Pons (tissue), 1 donor: ENCODE measurements around the gene ADAMTS13.
"Not testable (repeated sequence)": the region's sequence is repeated elsewhere in the genome, so short reads cannot be mapped to it uniquely, and the experiment has no call there.

Source experiments
- DNase-seq: peaks from one replicate; pipeline ENCODE4 v3.0.0-alpha.2; 2016; ENCODE audit warnings: low spot score

ADAMTS13 gene

DNA sequence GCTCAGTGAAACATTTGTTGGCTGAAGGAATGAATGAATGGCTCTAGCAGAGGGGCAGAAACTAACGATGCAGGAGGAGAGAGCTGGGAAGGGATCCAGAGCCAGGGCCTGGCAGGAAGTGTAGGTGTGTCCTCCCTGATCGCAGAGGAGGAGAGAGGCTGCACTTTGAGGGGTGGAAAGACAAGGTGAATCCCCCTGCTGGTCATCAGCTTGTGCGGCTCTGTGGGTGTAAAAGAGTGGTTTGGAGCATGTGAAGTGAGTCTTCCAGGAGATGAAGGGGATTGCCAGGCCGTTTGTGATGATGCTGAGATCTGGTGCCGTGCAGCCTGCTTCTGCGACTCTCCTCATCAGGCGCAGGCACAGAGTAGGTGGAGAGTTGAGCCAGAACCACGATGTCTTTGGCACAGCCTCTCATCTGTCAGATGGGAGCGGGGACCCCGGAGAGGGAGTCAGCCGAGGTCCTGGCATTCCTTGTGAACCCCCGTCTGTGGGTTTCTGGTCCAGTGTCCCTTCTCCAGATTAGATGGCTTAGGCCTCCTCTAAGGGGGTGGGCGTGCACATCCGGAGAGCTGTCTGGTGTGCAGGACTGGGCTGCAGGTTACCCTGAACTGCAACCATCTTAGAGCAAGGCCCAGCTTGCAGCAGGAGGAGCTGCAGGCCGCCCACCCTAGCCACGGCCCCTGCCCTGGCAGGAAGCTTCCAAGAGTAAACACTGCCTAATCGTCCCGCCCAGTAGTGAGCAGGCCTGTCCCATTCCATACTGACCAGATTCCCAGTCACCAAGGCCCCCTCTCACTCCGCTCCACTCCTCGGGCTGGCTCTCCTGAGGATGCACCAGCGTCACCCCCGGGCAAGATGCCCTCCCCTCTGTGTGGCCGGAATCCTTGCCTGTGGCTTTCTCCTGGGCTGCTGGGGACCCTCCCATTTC, at the start of gene ADAMTS13:
Gene ADAMTS13 (plus strand): TSS at position 753 of the 928 bp plus-strand sequence. CDS start 77 bp downstream, at position 830.
- no peak for DNase-seq

GRCh38 chr9:133374612-133375115, 47.5 kb upstream of the ADAMTS13 start:
- DNase-seq, result no peak

DNA sequence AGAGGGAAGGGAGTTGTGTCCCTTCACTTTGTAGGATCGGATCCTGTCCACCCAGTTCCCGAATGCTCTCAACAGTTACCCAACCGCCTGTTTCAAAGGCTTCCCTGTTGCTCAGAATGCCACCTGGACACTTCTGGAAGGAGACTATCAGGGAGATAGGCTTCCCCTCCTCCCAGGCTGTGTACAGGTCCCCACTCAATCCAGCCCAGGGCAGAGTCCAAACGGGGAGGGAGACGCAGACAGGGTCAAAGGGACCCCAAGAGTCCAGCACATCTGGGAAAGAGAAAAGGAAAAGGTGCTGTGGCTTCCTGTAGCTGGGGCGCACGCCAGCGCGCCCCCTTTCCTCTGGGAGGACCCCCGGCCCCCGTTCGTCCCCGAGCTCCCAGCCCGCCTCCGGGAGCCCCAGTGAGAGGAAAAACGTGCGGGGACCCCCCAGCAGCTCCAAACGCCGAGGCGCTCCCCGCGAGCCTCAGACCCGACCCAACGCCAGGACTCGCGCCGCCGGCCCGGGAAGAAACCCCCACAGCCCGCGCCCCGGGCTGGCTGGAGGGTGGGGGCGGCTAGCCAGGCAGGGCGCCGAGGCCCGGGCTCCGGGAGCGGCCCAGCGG, 46.9 kb upstream of the ADAMTS13 start:
- DNase-seq, result no peak

DNA sequence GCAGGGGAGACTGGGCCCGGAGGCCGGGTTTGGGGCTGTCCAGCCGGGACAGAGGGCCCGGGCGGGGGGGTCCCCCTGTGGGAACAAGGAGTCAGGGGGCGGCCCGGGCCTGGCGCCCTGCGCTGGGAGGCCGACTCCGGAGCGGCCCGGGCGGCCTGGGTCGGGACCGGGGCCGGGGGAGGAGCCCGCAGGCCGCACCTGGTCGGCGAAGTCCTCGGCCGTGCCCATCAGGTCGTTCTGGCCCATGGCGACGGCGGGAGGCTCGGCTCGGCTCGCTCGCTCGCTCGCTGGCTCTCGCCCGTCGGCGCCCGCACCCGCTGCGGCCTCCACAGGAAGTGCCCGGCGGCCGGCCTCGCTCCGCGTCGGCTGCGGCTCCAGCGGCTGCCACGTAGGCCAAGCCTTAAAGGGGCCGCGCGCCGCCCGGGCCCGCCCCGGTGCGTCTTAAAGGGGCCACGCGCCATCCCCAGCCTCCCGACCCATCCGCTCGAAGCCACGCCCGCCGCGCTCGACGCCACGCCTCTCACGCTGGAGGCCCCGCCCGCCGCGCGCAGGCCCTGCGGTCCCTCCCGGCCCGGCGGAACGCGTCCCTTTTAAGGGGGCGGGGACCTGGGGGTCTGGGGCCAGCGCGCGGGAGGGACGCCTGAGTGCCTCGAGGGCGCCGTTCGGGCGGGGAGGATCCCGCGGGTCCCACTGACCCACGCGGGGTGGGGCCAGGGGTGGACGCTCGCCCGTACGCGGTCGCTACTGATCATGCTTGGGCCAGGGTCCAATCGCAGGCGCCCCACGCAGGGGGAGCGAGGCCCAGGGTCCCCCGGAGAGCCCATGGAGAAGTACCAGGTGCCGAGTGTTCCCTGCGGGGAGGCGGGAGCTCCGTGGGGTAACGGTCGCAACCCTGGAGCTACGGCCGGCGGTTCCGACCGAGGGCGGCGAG, 46.2 kb upstream of the ADAMTS13 start, which contains the start of the genes STKLD1 and SURF4:
Gene STKLD1 (plus strand): TSS at position 643 of the 931 bp plus-strand sequence. CDS start 108 bp downstream, at position 751.
Gene SURF4 (minus strand): TSS at position 337 of the 931 bp plus-strand sequence. CDS start 91 bp downstream, at position 246.
- peak; percentile 93 for DNase-seq

DNA sequence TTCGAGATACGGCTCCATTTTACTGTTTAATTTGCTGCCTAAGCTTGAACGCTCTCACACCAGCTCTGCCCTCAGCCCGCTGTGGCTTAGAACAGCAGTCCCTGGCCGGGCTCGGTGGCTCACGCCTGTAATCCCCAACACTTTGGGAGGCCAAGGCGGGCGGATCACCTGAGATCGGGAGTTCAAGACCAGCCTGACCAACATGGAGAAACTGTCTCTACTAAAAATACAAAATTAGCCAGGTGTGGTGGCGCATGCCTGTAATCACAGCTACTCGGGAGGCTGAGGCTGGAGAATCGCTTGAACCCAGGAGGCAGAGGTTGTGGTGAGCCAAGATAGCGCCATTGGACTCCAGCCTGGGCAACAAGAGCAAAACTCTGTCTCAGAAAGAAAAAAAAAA, 44.9 kb upstream of the ADAMTS13 start:
- not testable (repeated sequence) for DNase-seq

DNA sequence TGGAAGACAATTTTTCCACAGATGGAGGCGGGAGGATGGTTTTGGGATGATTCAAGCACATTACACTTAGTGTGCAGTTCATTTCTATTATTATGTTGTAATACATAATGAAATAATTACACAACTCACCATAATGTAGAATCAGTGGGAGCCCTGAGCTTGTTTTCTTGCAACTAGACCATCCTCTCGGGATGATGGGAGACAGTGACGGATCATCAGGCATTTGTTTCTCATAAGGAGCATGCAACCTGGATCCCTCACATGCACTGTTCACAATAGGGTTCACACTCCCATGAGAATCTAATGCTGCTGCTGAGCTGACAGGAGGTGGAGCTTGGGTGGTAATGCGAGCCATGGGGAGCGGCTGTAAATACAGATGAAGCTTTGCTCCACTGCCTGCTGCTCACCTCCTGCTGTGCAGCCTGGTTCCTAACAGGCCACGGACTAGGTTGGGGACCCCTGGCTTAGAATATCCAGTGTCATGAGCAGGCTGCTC, 44.4 kb upstream of the ADAMTS13 start:
- DNase-seq, result no peak

DNA sequence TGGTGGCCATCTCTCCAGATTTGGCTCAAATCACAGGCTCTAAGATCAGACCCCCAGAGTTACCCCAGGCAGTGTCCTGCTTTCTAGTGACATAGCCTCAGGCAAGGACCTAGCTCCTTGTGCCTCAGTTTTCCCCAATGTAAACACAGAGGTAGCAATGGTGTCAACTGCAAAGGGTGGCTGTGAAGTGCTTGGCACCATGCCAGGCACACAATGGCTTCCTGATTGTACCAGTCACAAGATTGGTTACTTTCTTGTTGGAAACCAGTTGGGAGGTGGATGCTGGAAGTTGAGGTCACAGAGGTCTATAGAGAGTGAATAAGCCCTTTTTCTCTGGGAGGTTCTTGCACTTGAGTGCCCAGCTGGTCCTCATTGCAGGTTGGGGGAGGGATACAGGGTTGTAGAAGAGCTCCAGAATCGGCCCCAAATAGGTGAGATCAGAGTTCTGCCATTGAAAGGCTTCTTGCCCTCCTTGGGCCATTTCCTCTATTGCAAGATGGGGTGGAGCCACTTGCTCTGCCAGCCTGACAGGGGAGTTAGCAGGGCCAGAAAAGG, 43.7 kb upstream of the ADAMTS13 start:
- DNase-seq, result no peak

DNA sequence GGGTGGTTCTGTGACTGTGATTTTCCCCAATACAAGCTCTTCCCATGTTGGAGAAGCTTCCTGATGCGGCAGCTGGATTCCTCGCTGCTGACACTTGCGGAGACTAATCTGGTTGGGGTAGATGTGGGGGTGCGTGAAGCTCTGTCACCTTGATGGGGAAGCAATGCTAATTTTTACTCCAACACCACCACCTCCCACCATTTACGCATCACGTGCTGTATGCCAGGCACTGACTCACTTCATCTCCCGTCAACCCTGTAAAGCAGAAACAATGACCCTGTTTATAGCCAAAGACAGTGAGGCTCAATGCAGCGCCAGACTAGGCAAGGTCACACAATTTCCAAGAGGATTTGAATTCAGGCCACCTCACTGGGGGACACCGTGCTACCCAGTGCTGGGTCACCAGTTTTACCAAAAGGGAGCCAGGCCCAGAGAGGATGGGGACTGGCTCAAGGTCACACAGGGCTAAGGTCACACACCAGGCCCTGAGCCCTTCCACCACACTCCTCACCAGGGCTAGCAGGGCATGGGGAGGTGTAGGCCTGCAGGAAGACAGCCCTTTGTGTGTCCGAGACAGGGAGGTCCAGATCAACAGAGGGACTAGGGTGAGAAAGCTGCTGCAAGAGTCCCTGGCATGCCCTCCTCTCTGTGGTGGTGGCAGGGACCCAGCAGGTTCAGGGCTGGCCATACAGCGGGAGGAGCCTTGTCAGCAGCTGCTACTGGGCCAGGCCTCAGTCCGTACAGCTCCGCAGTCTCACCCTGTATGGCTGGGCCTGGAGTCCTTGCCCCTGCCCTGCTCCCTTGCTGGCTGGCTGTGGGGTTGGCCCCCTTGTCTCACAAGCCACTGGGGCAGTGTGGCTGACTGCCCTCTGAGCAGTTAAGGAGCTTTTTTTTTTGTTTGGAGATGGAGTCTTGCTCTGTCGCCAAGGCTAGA, 42.7 kb upstream of the ADAMTS13 start:
- DNase-seq, result peak; percentile 85

DNA sequence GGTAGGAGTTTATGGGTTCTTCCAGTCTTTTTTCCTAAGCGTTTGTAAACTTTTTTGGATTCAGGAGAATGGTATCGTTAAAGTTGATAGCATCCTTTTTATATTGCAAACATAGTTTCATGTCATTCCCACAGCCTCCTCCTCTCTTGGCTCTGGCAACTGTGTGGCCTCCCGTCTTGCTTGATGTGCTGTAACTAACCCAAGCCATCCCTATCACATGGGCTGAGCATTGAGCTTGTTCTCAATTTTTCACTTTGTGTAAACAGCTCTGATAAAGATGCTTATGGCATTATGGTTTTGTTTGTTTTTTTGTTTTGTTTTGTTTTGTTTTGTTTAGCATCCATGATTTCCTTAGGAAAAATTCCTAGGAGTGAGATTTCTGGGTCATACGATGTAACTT, 41.4 kb upstream of the ADAMTS13 start:
- DNase-seq, result no peak

GRCh38 chr9:133382507-133383141, 39.5 kb upstream of the ADAMTS13 start:
- no peak for DNase-seq

- no peak for DNase-seq
These were observed 38.7 kb upstream of the ADAMTS13 start for GRCh38 chr9:133383438-133383837.

GRCh38 chr9:133384736-133385321, 37.3 kb upstream of the ADAMTS13 start:
- DNase-seq, result no peak

- no peak for DNase-seq
These were observed 36.7 kb upstream of the ADAMTS13 start for GRCh38 chr9:133385452-133385851.

- DNase-seq, result no peak
These were observed 35.8 kb upstream of the ADAMTS13 start for GRCh38 chr9:133386338-133386737.

- no peak for DNase-seq
These were observed 34.5 kb upstream of the ADAMTS13 start for GRCh38 chr9:133387680-133388079.

DNA sequence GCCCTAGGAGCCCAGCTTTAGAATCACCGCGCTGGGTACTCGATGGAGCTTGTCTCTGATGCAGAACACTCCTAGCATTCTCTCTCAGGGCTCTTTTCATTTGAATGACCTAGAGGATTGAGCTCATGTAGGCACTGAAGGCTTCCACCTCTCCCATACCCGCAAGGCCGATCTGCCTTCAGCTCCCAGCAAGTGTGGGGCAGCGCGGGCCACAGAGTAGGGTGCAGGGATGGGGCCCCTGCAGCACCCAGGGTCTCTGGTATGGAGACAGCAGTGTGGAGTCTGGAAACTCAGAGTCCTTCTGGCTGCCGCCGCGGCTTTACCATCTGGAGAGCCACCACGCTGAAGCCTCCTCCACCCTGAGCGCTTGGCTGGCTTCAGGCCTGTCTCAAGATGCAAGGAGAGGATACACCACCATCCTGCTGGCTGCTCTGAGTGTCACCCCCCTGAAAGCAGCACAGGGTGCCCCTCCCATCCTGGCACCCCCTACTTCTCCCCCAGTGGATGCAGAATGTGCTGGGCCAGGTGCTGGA, 33.1 kb upstream of the ADAMTS13 start:
- DNase-seq, result no peak

DNA sequence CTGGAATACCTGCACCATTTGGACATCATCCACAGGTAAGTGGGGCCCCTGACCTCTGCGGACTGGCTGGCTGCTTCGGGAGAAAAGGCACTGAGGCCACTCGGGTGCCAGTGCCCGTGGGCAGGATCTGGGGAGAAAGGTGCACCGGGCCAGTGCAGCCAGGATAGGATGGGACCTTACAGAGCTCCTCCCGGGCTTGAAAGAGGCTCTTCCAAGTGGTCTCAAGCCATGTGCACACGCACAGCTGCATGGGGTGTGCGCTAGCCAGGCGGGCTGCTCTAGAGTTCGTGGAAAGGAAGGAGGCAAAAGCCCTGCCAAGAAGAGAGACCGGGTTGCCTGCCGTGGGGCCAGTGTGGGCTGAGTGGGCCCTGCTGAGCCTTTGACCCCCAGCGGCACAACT, 32.6 kb upstream of the ADAMTS13 start:
- DNase-seq, result no peak

- DNase-seq, result no peak
These were observed 31.5 kb upstream of the ADAMTS13 start for GRCh38 chr9:133390713-133391112.

- DNase-seq, result not testable (repeated sequence)
These were observed 30.7 kb upstream of the ADAMTS13 start for GRCh38 chr9:133391449-133391848.
